ENCODE results near the gene ATP6V0D1. TPM values are rescaled to one million over a fixed set of nuclear protein-coding genes. Genes with fewer than 3 reads are reported as not detected.
"Not testable (repeated sequence)": the region's sequence is repeated elsewhere in the genome, so short reads cannot be mapped to it uniquely, and the experiment has no call there.

ATP6V0D1 gene
- total RNA-seq, 1 experiment from 2014 or later = 76.6 TPM

DNA sequence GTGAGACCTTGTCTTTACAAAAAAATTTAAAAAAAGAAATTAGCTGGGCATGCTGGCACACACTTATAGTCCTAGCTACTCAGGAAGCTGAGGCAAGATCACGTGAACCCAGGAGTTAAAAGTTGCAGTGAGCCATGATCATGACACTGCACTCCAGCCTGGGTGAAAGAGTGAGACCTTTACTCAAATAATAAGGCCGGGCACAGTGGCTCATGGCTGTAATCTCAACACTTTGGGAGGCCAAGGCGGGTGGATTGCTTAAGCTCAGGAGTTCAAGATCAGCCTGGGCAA, 36.1 kb upstream of the ATP6V0D1 start:
- peaks cover 12% of the 10 kb centered on the region for H3K4me1 ChIP-seq (ENCODE audit: insufficient read depth, low read length)
- H3K9me3 ChIP-seq (ENCODE audit: low read length) = no peaks in the 10 kb centered on the region
- H3K9ac ChIP-seq (ENCODE audit: low read length) = no peak overlapping the region
- no TSS peak for BruUV-seq (replicated peaks)
- ChIA-PET POLR2A (ENCODE audit: unreplicated experiment) (no interaction called here), CTCF (no interaction called here)
- TF ChIP-seq EZH2phosphoT487 (IDR thresholded peaks at IDR 0.05; ENCODE audit: borderline replicate concordance, low read length) = no peak
- H3K4me3 ChIP-seq (ENCODE audit: low read length) = no peak overlapping the region
- H3K27ac ChIP-seq (ENCODE audit: low read length) = no peak overlapping the region
- no peaks in the 10 kb centered on the region for H3K79me2 ChIP-seq (ENCODE audit: low read length)
- no peaks in the 10 kb centered on the region for H3K9me2 ChIP-seq (replicated peaks; ENCODE audit: low read length)
- no peaks in the 10 kb centered on the region for H3K36me3 ChIP-seq (ENCODE audit: low read depth, low read length)
- no peak overlapping the region for H2AFZ ChIP-seq (ENCODE audit: low read length)
- DNase-seq (no peak), ATAC-seq (no peak)
- H3F3A ChIP-seq (ENCODE audit: low read length, unreplicated experiment) = no peaks in the 10 kb centered on the region
- H4K20me1 ChIP-seq (ENCODE audit: low read length) = no peaks in the 10 kb centered on the region
- intact Hi-C loops (cut with micrococcal nuclease) = no loop called here
- no peak overlapping the region for H3K4me2 ChIP-seq (ENCODE audit: low read length)
- H3K27me3 ChIP-seq (ENCODE audit: low read length) = no peaks in the 10 kb centered on the region

DNA sequence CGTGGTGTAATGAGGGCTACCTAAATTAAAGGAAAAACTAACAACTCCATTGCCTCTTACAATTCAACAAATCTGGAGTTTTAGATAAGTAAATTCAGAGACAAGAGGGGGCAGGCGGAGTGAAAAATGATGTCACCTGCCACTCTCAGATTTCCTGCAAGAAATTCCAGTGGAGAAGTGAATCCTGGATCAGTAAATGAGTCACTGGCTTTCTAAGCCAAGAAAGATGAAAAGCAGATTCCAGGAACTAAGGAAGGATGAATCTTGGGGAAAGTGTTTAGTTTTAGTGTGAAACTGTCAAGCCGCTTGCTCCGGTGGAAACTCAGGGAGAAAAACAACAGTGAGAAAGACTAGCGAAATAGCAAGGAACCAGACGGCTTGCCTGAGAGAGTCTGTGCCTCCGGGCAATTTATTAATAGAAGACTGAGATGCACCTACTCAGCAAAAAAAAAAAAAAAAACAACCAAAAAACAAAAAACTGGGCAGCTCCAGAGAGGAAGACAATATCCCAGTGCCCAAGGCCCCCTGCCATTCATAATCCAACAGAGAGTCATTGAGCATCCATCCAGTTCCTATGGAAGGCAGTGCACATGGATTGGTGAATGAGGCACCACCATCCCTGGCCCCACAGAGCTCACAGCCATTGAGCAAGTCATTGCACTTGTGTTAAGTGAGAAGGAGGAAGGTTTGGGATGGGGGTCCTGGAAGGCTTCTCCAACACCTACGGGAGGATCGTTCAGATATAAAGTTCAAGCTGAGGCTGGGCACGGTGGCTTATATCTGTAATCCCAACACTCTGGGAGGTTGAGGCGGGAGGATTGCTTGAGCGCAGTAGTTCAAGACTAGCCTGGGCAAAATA, 35.6 kb upstream of the ATP6V0D1 start:
- POLR2A ChIA-PET (ENCODE audit: unreplicated experiment) = no interaction called here
- Histone ChIP-seq H2AFZ (ENCODE audit: low read length) (peak overlapping the region; percentile 37; the same call in 1 of the 2 replicates), H3K9me2 (replicated peaks; ENCODE audit: low read length) (no peaks in the 10 kb centered on the region), H3F3A (ENCODE audit: low read length, unreplicated experiment) (no peaks in the 10 kb centered on the region), H3K27ac (ENCODE audit: low read length) (no peak overlapping the region), H3K4me1 (ENCODE audit: insufficient read depth, low read length) (peaks cover 12% of the 10 kb centered on the region), H3K4me3 (ENCODE audit: low read length) (no peak overlapping the region), H3K36me3 (ENCODE audit: low read depth, low read length) (no peaks in the 10 kb centered on the region), H3K4me2 (ENCODE audit: low read length) (peak overlapping the region; percentile 44; the same call in 1 of the 2 replicates), H3K9ac (ENCODE audit: low read length) (no peak overlapping the region), H4K20me1 (ENCODE audit: low read length) (no peaks in the 10 kb centered on the region), H3K9me3 (ENCODE audit: low read length) (no peaks in the 10 kb centered on the region), H3K79me2 (ENCODE audit: low read length) (no peaks in the 10 kb centered on the region), H3K27me3 (ENCODE audit: low read length) (no peaks in the 10 kb centered on the region)
- ATAC-seq (peak; percentile 13; the same call in 1 of the 2 replicates), DNase-seq (peak; percentile 55)
- CTCF ChIA-PET = no interaction called here
- intact Hi-C loops (cut with micrococcal nuclease) = no loop called here
- BruUV-seq (replicated peaks) = no TSS peak
- TF ChIP-seq EZH2phosphoT487 (IDR thresholded peaks at IDR 0.05; ENCODE audit: borderline replicate concordance, low read length) (no peak), EZH2 (IDR thresholded peaks at IDR 0.05; ENCODE audit: low read length, unreplicated experiment) (no peak), CTCF (conservative IDR thresholded peaks at IDR 0.05; ENCODE audit: low read depth, low read length) (no peak)

- Histone ChIP-seq H3K36me3 (ENCODE audit: low read depth, low read length) (no peaks in the 10 kb centered on the region), H3K9me2 (replicated peaks; ENCODE audit: low read length) (no peaks in the 10 kb centered on the region), H3K9ac (ENCODE audit: low read length) (no peak overlapping the region), H3K79me2 (ENCODE audit: low read length) (no peaks in the 10 kb centered on the region), H3K4me1 (ENCODE audit: insufficient read depth, low read length) (peaks cover 12% of the 10 kb centered on the region), H3K27ac (ENCODE audit: low read length) (no peak overlapping the region), H3K27me3 (ENCODE audit: low read length) (no peaks in the 10 kb centered on the region), H3K4me3 (ENCODE audit: low read length) (no peak overlapping the region), H2AFZ (ENCODE audit: low read length) (no peak overlapping the region), H3F3A (ENCODE audit: low read length, unreplicated experiment) (no peaks in the 10 kb centered on the region), H4K20me1 (ENCODE audit: low read length) (no peaks in the 10 kb centered on the region), H3K4me2 (ENCODE audit: low read length) (no peak overlapping the region), H3K9me3 (ENCODE audit: low read length) (no peaks in the 10 kb centered on the region)
- ATAC-seq = peak; percentile 76
- intact Hi-C loops (cut with micrococcal nuclease) = loop anchor here (1.0 kb wide), 1 partner anchor 20 kb away; no protein-coding TSS in a partner anchor
- CTCF ChIA-PET = interaction anchor here (0.7 to 1.5 kb wide), 3 partner anchors 34 to 87 kb away, joined by 3 to 4 read pairs (median 3); partner anchors contain the start of genes ATP6V0D1 and HSD11B2
- TF ChIP-seq CTCF (conservative IDR thresholded peaks at IDR 0.05; ENCODE audit: low read depth, low read length) = peak; percentile 66
- TF ChIP-seq EZH2phosphoT487 (IDR thresholded peaks at IDR 0.05; ENCODE audit: borderline replicate concordance, low read length) = no peak
- no TSS peak for BruUV-seq (replicated peaks)
- DNase-seq = peak; percentile 85
- POLR2A ChIA-PET (ENCODE audit: unreplicated experiment) = interaction anchor here (0.6 kb wide), 1 partner anchor 33 kb away, joined by 8 read pairs; the partner anchor contains the start of gene ATP6V0D1
Observed at GRCh38 chr16:67514382-67514828, 33.4 kb upstream of the ATP6V0D1 start.

DNA sequence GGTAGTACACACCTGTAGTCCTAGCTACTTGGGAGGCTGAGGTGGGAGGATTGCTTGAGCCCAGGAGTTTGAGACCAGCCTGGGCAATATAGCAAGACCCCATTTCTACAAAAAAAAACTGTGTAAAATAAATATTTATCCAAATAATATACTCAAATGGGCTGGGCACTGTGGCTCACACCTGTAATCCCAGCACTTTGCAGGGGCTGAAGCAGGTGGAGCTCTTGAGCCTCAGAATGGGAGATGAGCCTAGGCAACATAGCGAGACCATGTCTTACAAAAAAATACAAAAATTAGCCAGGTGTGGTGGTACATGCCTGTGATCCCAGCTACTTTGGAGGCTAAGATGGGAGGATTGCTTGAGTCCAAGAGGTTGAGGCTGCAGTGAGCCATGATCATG, 32.9 kb upstream of the ATP6V0D1 start:
- H3K79me2 ChIP-seq (ENCODE audit: low read length); H3K27ac ChIP-seq (ENCODE audit: low read length); BruUV-seq (replicated peaks); H4K20me1 ChIP-seq (ENCODE audit: low read length); H3K27me3 ChIP-seq (ENCODE audit: low read length); H3K9ac ChIP-seq (ENCODE audit: low read length); H2AFZ ChIP-seq (ENCODE audit: low read length); H3K9me3 ChIP-seq (ENCODE audit: low read length); H3K4me3 ChIP-seq (ENCODE audit: low read length); H3K4me2 ChIP-seq (ENCODE audit: low read length); H3K9me2 ChIP-seq (replicated peaks; ENCODE audit: low read length); H3K36me3 ChIP-seq (ENCODE audit: low read depth, low read length); H3F3A ChIP-seq (ENCODE audit: low read length, unreplicated experiment): not testable (repeated sequence)
- CTCF ChIA-PET = interaction anchor here (0.7 to 1.5 kb wide), 4 partner anchors 33 to 164 kb away, joined by 3 to 4 read pairs (median 3); partner anchors contain the start of genes ATP6V0D1 and HSD11B2
- peak; percentile 22 for DNase-seq
- peak; percentile 39 for ATAC-seq
- peaks cover 12% of the 10 kb centered on the region for H3K4me1 ChIP-seq (ENCODE audit: insufficient read depth, low read length)
- POLR2A ChIA-PET (ENCODE audit: unreplicated experiment) = interaction anchor here (0.6 kb wide), 1 partner anchor 33 kb away, joined by 8 read pairs; the partner anchor contains the start of gene ATP6V0D1
- intact Hi-C loops (cut with micrococcal nuclease) = loop anchor here (1.0 kb wide), 1 partner anchor 20 kb away; no protein-coding TSS in a partner anchor

All from PC-3 (cell line).